Mucosa of stomach (tissue), 1 donor: ENCODE results near the gene CTF1.

Source experiments
- H3K27me3 ChIP-seq: one replicate; pipeline ENCODE4 v1.7.0; 2013; ENCODE audit warnings: mild to moderate bottlenecking, low read length; ENCODE audit not compliant: control insufficient read depth, insufficient read depth
- H3K36me3 ChIP-seq: one replicate; pipeline ENCODE4 v1.7.0; 2013; ENCODE audit warnings: low read length; ENCODE audit not compliant: control insufficient read depth, insufficient read depth
- H3K4me1 ChIP-seq: one replicate; pipeline ENCODE4 v1.7.0; 2013; ENCODE audit warnings: mild to moderate bottlenecking, low read length; ENCODE audit not compliant: control insufficient read depth, insufficient read depth
- H3K4me3 ChIP-seq: one replicate; pipeline ENCODE4 v1.7.0; 2013; ENCODE audit warnings: low read length
- H3K9ac ChIP-seq: one replicate; pipeline ENCODE4 v1.7.0; 2013; ENCODE audit warnings: mild to moderate bottlenecking, low read length, moderate library complexity
- H3K9me3 ChIP-seq: one replicate; pipeline ENCODE4 v1.7.0; 2013; ENCODE audit warnings: mild to moderate bottlenecking, low read length, moderate library complexity; ENCODE audit not compliant: control insufficient read depth
- donor health status: Pancreatic carcinoma.

The CTF1 gene

DNA sequence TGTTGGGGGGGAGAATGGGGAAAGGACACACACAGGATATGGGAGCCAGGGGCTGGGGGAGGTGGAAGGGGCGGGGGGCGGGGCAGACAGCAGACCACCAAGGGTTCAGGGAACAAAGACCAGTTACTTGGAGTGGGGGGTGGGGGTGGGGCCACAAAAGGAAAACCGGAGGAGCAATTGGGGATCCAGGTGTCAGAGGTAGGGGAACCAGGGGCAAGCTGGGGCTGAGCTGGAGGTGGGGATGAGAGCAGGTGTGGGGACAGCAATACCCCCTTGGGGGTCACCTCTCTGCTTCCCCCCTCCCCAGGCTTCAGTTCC lies 51.1 kb downstream of the CTF1 start:
- H3K27me3 ChIP-seq, result no peaks in the 10 kb centered on the region
- H3K4me1 ChIP-seq, result peaks cover 18% of the 10 kb centered on the region
- no peaks in the 10 kb centered on the region for H3K9me3 ChIP-seq
- no peaks in the 10 kb centered on the region for H3K36me3 ChIP-seq
- peak overlapping the region; percentile 22 for H3K9ac ChIP-seq
- no peak overlapping the region for H3K4me3 ChIP-seq

DNA sequence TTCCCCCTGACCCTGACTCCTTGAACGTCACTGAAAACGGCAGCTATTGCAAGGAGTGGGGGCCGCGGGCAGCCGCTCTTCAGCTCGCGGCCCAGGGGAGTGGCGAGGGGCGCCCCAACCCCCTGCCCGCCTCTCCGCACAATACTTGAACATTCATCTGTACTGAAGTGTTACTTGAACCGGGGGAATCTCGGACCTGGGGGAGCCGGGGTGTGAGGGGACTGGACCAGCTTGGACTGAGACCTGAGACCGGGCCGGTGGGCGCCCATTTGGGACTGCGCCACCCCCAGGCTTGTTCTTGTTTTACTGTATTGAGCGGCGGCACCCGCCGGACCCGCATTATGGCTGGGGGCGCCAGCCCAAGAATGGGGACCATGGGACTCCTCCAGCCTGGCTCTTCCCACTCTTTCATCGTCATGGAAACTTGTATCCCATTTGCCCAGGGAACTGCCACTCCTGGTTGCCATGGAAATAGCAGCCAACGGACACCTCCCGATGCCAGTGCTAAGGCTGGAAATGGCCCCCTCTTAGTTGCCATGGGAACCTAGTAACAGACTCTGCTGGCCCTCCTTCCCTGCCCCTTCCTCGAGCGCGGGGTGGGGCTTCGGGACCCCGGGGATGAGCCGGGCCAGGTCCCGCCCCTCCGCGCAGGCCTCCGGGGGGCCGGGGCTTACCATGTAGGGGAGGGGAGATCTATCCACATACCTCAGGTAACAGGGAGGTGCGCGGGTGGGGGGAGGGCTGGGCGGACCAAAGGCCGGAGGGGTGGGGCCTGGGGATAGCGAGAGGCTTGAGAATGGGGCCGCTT lies 51.6 kb downstream of the CTF1 start:
- Histone ChIP-seq H3K36me3 (no peaks in the 10 kb centered on the region), H3K9ac (peak overlapping the region; percentile 82), H3K4me3 (peak overlapping the region; percentile 42), H3K4me1 (peaks cover 14% of the 10 kb centered on the region), H3K27me3 (no peaks in the 10 kb centered on the region), H3K9me3 (no peaks in the 10 kb centered on the region)

DNA sequence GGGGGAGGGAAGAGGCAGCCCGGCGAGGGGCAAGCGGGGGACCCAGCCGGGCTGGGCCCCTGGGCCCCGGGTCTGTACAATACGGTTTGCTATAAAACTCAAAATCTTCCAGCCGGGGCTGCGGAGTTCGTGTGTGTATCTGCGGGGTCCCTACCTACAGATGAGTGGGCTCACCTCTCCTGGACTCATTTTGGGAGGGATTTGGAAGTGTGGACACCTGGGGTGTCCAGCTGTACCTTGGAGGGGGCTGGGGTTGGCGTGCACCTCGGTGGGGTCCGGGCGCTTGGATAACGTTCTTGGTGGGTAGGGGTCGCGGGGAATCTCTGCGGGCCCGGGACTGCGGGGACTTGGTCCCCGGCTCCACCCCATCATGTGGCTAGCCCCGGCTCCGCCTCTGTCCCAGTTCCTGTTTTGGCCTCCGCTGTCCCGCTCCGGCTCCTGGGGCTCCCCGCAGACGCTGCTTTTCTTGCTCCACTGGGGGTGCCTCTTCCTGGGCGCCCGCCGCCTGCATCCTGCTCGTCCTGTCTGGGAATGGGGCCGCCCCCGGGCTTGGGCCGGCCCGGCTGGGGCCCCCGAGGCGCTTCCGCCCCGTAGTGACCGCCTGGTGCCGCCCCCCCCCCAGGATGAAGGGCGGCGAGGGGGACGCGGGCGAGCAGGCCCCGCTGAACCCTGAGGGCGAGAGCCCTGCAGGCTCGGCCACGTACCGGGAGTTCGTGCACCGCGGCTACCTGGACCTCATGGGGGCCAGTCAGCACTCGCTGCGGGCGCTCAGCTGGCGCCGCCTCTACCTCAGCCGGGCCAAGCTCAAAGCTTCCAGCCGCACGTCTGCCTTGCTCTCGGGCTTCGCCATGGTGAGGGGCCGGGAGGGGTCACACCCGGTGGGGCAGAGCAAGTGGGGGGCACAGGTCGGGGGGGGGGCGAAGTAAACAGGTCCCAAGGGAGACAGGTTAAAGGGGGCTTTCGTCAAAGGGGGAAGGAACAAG lies 52.5 kb downstream of the CTF1 start, which contains the start of gene ORAI3:
Gene ORAI3, plus strand, starts transcription at position 402 of the 983 bp plus-strand sequence. Its CDS starts 222 bp downstream, at position 624.
- Histone ChIP-seq H3K36me3 (no peaks in the 10 kb centered on the region), H3K4me1 (peaks cover 14% of the 10 kb centered on the region), H3K4me3 (peak within 1 kb of the TSS; percentile 42), H3K27me3 (no peaks in the 10 kb centered on the region), H3K9me3 (no peaks in the 10 kb centered on the region), H3K9ac (peak within 1 kb of the TSS; percentile 82)

DNA sequence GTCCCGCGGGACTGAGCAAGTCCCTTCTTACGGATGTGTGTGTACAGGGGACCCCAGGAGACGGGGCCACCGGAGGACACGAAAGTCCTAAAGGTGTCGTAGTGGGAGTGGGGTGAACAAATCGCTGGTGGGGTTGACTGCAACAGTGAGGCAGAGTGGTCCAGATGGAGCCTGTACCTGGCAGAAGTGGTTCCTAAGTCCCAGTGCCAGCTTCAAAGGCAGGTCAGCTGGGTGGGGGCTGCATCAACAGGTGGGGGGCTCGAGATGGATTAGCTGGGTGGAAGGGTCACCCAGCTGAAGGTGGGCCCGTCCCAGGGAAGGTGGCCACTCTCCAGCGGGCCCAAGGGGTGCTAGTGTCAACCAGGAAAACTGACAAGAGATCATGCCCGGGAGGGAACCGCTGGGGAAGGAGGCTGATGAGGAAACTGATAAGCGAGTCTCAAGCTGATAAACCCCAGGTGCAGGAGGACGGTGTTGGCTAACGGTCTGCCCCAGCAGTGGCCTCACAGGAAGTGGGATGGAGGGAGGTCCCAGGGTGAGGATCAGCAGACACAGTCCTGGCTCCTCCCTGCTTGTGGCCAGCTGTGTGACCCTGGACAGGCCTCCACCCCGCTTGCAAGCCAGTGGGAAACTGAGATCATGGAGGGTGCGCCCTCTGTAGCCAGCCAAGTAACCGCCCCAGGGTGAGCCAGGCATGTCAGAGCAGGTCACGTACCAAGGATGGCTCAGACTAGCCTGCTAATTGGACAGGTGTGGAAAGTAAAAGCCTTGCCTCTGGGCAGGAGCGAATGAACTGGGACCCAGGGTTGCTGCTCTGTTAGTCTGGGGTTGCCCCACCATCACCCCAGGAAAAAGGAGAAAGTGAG lies 53.5 kb downstream of the CTF1 start:
- no peaks in the 10 kb centered on the region for H3K36me3 ChIP-seq
- peaks cover 14% of the 10 kb centered on the region for H3K4me1 ChIP-seq
- peak overlapping the region; percentile 42 for H3K4me3 ChIP-seq
- peak overlapping the region; percentile 82 for H3K9ac ChIP-seq
- H3K27me3 ChIP-seq, result no peaks in the 10 kb centered on the region
- no peaks in the 10 kb centered on the region for H3K9me3 ChIP-seq

DNA sequence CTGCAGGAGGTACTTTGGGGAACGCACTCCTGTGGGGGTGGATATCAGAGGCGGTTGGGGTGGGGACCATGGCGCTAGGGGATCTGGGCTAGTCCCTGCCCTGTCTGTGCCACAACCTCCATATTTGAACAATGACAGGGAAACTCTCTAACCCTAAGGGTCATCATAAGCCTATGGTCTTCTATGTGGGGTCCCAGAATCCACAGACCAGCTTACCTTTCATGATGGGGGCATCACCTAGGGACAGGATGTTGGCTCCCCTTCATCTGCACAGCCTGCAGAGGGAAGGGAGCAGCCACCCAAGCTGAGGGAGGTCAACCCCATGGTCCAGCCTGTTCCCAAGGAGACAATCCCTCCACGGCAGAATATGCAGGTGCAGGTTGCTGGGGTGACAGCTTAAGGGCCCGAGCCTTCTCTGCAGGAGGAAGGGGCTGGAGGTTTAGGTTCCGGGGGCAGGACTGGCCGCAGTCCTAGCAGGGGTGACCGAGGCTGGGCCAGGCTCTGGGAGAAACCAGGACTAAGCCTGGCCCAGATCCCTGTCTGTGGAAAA lies 54.2 kb downstream of the CTF1 start:
- Histone ChIP-seq H3K9ac (peak overlapping the region; percentile 9), H3K27me3 (no peaks in the 10 kb centered on the region), H3K4me1 (peaks cover 14% of the 10 kb centered on the region), H3K9me3 (no peaks in the 10 kb centered on the region), H3K4me3 (peak overlapping the region; percentile 42), H3K36me3 (no peaks in the 10 kb centered on the region)

DNA sequence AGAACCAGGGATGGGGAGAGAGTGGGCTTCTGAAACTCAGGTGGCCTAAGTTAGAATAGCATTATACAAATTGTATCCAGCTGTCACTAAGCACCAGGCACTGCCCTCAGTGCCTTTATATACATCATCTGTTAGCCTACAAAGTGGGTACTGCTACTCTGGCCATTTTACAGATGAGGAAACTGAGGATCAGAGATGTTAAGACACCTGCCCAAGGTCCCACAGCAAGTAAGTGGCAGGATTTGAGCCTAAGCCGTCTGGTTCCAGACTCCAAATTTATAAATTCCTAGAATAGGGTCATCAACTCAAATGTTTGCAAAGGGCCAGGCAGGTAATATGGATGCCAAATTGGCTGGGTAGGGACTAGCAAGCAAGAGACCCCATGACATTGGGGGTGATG lies 54.8 kb downstream of the CTF1 start:
- Histone ChIP-seq H3K27me3 (no peaks in the 10 kb centered on the region), H3K4me1 (peaks cover 14% of the 10 kb centered on the region), H3K9me3 (no peaks in the 10 kb centered on the region), H3K36me3 (no peaks in the 10 kb centered on the region), H3K4me3 (no peak overlapping the region), H3K9ac (no peak overlapping the region)

DNA sequence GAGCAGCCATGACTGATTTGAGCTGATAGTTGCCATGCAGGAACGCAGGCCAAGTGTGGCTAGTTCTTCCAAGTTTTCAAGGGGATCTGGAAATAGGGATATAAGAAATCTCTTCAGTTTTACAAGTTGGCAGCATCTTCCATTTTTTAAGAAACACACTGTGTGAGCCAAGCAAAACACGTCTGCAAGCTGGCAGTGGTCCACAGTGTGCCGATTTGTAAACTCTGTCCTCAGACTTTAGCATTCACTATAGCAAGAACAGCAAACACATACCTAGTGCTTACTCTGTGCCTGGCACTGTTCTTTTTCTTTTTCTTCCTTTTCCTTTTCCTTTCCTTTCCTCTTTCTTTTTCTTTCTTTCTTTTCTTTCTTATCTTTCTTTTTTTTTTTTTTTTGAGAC lies 55.3 kb downstream of the CTF1 start:
- H3K27me3 ChIP-seq, result no peaks in the 10 kb centered on the region
- H3K4me1 ChIP-seq, result peaks cover 17% of the 10 kb centered on the region
- H3K9me3 ChIP-seq, result no peaks in the 10 kb centered on the region
- H3K36me3 ChIP-seq, result no peaks in the 10 kb centered on the region
- H3K9ac ChIP-seq, result no peak overlapping the region
- no peak overlapping the region for H3K4me3 ChIP-seq

DNA sequence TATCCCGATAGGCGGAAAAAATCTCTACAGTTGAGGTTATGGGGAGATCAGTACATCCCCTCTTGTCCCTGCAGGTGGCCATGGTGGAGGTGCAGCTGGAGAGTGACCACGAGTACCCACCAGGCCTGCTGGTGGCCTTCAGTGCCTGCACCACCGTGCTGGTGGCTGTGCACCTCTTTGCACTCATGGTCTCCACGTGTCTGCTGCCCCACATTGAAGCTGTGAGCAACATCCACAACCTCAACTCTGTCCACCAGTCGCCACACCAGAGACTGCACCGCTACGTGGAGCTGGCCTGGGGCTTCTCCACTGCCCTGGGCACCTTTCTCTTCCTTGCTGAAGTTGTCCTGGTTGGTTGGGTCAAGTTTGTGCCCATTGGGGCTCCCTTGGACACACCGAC lies 56.7 kb downstream of the CTF1 start:
- Histone ChIP-seq H3K9me3 (no peaks in the 10 kb centered on the region), H3K4me1 (peaks cover 20% of the 10 kb centered on the region), H3K4me3 (no peak overlapping the region), H3K36me3 (no peaks in the 10 kb centered on the region), H3K27me3 (no peaks in the 10 kb centered on the region), H3K9ac (no peak overlapping the region)
